GM10248 (cell line): ENCODE results near the gene AK8.

Experiments used
- CTCF ChIA-PET: fragments of 300-600 bp; sonication (Branson Sonifier 250); formaldehyde crosslinking; extraction: SDS; loops from one replicate; lab custom pipeline; 2021; ENCODE audit warnings: antibody characterized with exemption; lab: Yijun Ruan, JAX
- POLR2A ChIA-PET: fragments of 350-650 bp; sonication (Branson Sonifier 250); formaldehyde crosslinking; extraction: SDS; loops from one replicate; lab custom pipeline; 2020; ENCODE audit warnings: antibody characterized with exemption; lab: Yijun Ruan, JAX
- DNase-seq: peaks from one replicate; pipeline ENCODE4 v3.0.0; 2012; ENCODE audit errors: extremely low spot score
- TF ChIP-seq, protein P1 (sequence below): IDR thresholded peaks from 2 replicates; pipeline ENCODE4 v1.5.1; 2012; ENCODE audit warnings: mild to moderate bottlenecking, low read depth; ENCODE audit errors: extremely low read depth, missing control alignments, control extremely low read depth

AK8 gene

GRCh38 chr9:132750668-132751067 lies 127.4 kb downstream of the AK8 start:
- TF ChIP-seq, protein P1, sequence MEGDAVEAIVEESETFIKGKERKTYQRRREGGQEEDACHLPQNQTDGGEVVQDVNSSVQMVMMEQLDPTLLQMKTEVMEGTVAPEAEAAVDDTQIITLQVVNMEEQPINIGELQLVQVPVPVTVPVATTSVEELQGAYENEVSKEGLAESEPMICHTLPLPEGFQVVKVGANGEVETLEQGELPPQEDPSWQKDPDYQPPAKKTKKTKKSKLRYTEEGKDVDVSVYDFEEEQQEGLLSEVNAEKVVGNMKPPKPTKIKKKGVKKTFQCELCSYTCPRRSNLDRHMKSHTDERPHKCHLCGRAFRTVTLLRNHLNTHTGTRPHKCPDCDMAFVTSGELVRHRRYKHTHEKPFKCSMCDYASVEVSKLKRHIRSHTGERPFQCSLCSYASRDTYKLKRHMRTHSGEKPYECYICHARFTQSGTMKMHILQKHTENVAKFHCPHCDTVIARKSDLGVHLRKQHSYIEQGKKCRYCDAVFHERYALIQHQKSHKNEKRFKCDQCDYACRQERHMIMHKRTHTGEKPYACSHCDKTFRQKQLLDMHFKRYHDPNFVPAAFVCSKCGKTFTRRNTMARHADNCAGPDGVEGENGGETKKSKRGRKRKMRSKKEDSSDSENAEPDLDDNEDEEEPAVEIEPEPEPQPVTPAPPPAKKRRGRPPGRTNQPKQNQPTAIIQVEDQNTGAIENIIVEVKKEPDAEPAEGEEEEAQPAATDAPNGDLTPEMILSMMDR = no peak
- ChIA-PET CTCF (no interaction called here), POLR2A (no interaction called here)
- no peak for DNase-seq

GRCh38 chr9:132749306-132749705 lies 128.8 kb downstream of the AK8 start:
- DNase-seq = no peak
- TF ChIP-seq, protein P1 = no peak
- ChIA-PET CTCF (no interaction called here), POLR2A (no interaction called here)

DNA sequence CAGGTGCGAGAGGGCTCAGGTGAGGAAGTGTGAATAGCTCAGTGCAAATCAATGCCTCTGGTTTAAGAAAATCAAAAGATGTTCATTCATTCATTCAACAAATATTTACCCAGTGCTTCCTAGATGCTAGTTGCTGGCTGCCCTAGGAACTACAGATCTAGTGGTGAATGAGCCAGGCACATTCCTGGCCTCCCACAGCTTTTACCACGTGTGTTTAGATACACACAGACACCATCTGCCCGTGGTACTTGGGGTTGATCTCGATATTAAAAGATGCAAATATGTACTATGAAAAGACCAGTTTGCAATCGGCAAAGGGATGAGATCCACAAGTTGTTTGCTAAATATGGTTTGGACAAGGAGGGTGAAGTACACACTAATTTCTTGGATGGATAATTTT lies 129.6 kb downstream of the AK8 start:
- DNase-seq = no peak
- TF ChIP-seq, protein P1 = no peak
- CTCF ChIA-PET = no interaction called here
- POLR2A ChIA-PET = no interaction called here

DNA sequence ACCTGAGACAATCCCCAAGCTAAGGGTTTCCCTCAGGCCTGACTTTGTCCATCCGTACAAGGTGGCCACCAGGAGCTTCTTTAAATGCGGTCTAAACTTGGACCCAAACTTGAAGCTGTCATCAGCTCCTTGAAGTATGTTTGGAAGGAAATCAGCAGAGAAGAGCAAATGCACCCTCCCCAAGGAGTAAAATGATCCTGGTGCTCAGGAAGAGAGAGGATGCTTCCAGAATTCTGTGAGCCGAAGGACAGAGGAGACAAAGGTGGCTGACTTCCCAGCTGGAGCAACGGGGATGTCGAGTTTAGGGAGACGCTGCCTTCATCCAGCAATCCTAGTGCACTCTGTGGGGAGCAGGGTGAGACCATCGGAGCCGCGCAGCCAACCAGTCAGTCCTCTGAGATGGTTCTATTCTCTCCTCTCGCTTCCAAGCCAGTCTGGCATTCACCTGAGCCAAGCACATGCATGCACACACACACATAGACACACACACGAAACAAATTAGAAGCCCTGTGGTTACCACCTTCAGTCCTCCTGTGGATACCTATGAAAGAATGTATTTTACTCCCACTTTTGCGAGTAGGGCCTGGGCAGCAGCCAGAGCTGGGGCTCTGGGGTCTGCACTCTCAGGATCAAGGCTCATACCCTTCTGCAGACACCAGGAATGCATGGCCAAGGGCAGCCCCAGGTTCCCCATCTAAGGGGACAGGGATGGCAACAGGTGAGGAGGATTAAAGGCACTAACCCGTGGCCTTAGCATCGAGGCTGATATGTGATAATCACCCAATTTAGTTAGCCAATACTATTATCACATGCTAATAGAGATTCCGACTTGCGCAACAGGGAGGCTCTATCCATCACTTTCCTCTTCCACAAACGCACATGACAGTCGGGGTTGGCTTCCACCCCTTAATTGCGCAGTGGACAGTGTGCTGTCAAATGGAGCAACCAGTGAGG lies 132.1 kb downstream of the AK8 start:
- TF ChIP-seq, protein P1 = no peak
- ChIA-PET CTCF (interaction anchor here (1.1 kb wide), 1 partner anchor 21 kb away, joined by 3 read pairs; no protein-coding TSS in a partner anchor), POLR2A (no interaction called here)
- no peak for DNase-seq

GRCh38 chr9:132744881-132745755 lies 133.0 kb downstream of the AK8 start:
- POLR2A ChIA-PET = no interaction called here
- CTCF ChIA-PET = no interaction called here
- DNase-seq = no peak
- TF ChIP-seq, protein P1 = no peak

- no peak for DNase-seq
- ChIA-PET POLR2A (no interaction called here), CTCF (no interaction called here)
- TF ChIP-seq, protein P1 = no peak
Measured at GRCh38 chr9:132743931-132744479, 134.1 kb downstream of the AK8 start.
